IMR-90 (cell line): ENCODE data around the gene MRGPRF.

Experiments used
- BHLHE40 ChIP-seq: fragments of 150-350 bp; IDR thresholded peaks from 2 replicates; pipeline ENCODE4 v1.6.1; 2016; ENCODE audit warnings: mild to moderate bottlenecking, low read depth, low read length
- CEBPB ChIP-seq: IDR thresholded peaks from 2 replicates; pipeline ENCODE4 v1.6.1; 2012; ENCODE audit warnings: low read depth, low read length, improper control_type of control experiment
- FOS ChIP-seq: fragments of 150-350 bp; IDR thresholded peaks from 2 replicates; pipeline ENCODE4 v1.6.1; 2016; ENCODE audit warnings: low read depth, low read length
- MAFK ChIP-seq: IDR thresholded peaks from 2 replicates; pipeline ENCODE4 v1.6.1; 2012; ENCODE audit warnings: low read depth, low read length, improper control_type of control experiment
- MAZ ChIP-seq: IDR thresholded peaks from 2 replicates; pipeline ENCODE4 v1.6.1; 2012; ENCODE audit warnings: low read depth, mild to moderate bottlenecking, low read length, improper control_type of control experiment, moderate library complexity, borderline replicate concordance
- MXI1 ChIP-seq: IDR thresholded peaks from 2 replicates; pipeline ENCODE4 v1.6.1; 2012; ENCODE audit warnings: low read depth, mild to moderate bottlenecking, low read length, moderate library complexity, borderline replicate concordance
- POLR2A ChIP-seq: IDR thresholded peaks from 2 replicates; pipeline ENCODE4 v1.6.1; 2012; ENCODE audit warnings: mild to moderate bottlenecking, low read depth, low read length
- RAD21 ChIP-seq: IDR thresholded peaks from 2 replicates; pipeline ENCODE4 v1.6.1; 2012; ENCODE audit warnings: low read length, improper control_type of control experiment
- RCOR1 ChIP-seq: IDR thresholded peaks from 2 replicates; pipeline ENCODE4 v1.6.1; 2012; ENCODE audit warnings: mild to moderate bottlenecking, low read length, improper control_type of control experiment; ENCODE audit not compliant: insufficient replicate concordance
- SMC3 ChIP-seq: fragments of 150-350 bp; IDR thresholded peaks from 2 replicates; pipeline ENCODE4 v1.6.1; 2016; ENCODE audit warnings: low read depth, mild to moderate bottlenecking, antibody characterized with exemption, low read length, moderate library complexity
- USF2 ChIP-seq: fragments of 150-350 bp; IDR thresholded peaks from 2 replicates; pipeline ENCODE4 v1.6.1; 2017; ENCODE audit warnings: mild to moderate bottlenecking, antibody characterized with exemption, low read length, low read depth
- TF ChIP-seq, protein P1 (sequence below): conservative IDR thresholded peaks from 2 replicates; pipeline ENCODE4 v1.5.1; 2012; ENCODE audit warnings: mild to moderate bottlenecking, low read depth, low read length, improper control_type of control experiment

GRCh38 chr11:69000831-69001242 lies 12.2 kb downstream of the MRGPRF start:
- peak; percentile 67; the same call in 1 of the 2 replicates for TF ChIP-seq FOS
- TF ChIP-seq POLR2A: no peak
- TF ChIP-seq SMC3: peak; percentile 55
- TF ChIP-seq, protein P1, sequence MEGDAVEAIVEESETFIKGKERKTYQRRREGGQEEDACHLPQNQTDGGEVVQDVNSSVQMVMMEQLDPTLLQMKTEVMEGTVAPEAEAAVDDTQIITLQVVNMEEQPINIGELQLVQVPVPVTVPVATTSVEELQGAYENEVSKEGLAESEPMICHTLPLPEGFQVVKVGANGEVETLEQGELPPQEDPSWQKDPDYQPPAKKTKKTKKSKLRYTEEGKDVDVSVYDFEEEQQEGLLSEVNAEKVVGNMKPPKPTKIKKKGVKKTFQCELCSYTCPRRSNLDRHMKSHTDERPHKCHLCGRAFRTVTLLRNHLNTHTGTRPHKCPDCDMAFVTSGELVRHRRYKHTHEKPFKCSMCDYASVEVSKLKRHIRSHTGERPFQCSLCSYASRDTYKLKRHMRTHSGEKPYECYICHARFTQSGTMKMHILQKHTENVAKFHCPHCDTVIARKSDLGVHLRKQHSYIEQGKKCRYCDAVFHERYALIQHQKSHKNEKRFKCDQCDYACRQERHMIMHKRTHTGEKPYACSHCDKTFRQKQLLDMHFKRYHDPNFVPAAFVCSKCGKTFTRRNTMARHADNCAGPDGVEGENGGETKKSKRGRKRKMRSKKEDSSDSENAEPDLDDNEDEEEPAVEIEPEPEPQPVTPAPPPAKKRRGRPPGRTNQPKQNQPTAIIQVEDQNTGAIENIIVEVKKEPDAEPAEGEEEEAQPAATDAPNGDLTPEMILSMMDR: peak; percentile 66
- TF ChIP-seq MAZ: no peak; the same call in 1 of the 2 replicates
- no peak for TF ChIP-seq USF2
- no peak for TF ChIP-seq RCOR1
- TF ChIP-seq MAFK: no peak
- TF ChIP-seq BHLHE40: no peak
- TF ChIP-seq RAD21: peak; percentile 62
- no peak for TF ChIP-seq CEBPB
- peak; percentile 66; the same call in 1 of the 2 replicates for TF ChIP-seq MXI1
